Mesenchymal stem cell (in vitro differentiated cells and primary cell): Measurements from ENCODE around the gene NID2.

Experiments
- DNase-seq: peaks from one replicate; pipeline ENCODE4 v3.0.0-alpha.2; 2013
- H2AFZ ChIP-seq: one replicate; pipeline ENCODE4 v1.6.1; 2013; ENCODE audit warnings: low read depth, mild to moderate bottlenecking, control low read depth, inconsistent platforms, low read length, moderate library complexity
- H2AK5ac ChIP-seq: 2 replicates; pipeline ENCODE4 v1.6.1; 2013; ENCODE audit warnings: low read length, moderate library complexity, mild to moderate bottlenecking, inconsistent platforms; ENCODE audit not compliant: severe bottlenecking
- H2BK120ac ChIP-seq: one replicate; pipeline ENCODE4 v1.6.1; 2013; ENCODE audit warnings: low read depth, mild to moderate bottlenecking, inconsistent platforms, low read length, moderate library complexity
- H2BK12ac ChIP-seq, 2 experiments: one replicate each; pipeline ENCODE4 v1.6.1; 2013; ENCODE audit warnings: inconsistent platforms in 2 of 2, low read length in 2 of 2, mild to moderate bottlenecking in 2 of 2, moderate library complexity in 2 of 2, control low read depth in 1 of 2
- H2BK15ac ChIP-seq: one replicate; pipeline ENCODE4 v1.6.1; 2013; ENCODE audit warnings: mild to moderate bottlenecking, low read depth, inconsistent platforms; ENCODE audit not compliant: poor library complexity, severe bottlenecking
- H2BK5ac ChIP-seq: 2 replicates; pipeline ENCODE4 v1.6.1; 2013; ENCODE audit warnings: low read depth, mild to moderate bottlenecking, low read length, control low read depth, inconsistent platforms; ENCODE audit not compliant: poor library complexity, severe bottlenecking
- H3K14ac ChIP-seq, 2 experiments: one replicate each; pipeline ENCODE4 v1.6.1; 2013; ENCODE audit warnings: inconsistent platforms in 2 of 2, low read length in 2 of 2, control low read depth in 1 of 2, mild to moderate bottlenecking in 1 of 2, moderate library complexity in 1 of 2
- H3K18ac ChIP-seq, 2 experiments: one replicate each; pipeline ENCODE4 v1.6.1; 2013; ENCODE audit warnings: inconsistent platforms in 2 of 2, low read length in 2 of 2, control low read depth in 1 of 2, low read depth in 1 of 2, mild to moderate bottlenecking in 1 of 2
- H3K23ac ChIP-seq, 2 experiments: one replicate each; pipeline ENCODE4 v1.6.1; 2013; ENCODE audit warnings: inconsistent platforms in 2 of 2, low read length in 2 of 2, mild to moderate bottlenecking in 2 of 2, moderate library complexity in 2 of 2, control low read depth in 1 of 2
- H3K27ac ChIP-seq: 2 replicates; pipeline ENCODE4 v1.5.1; 2013; ENCODE audit warnings: mild to moderate bottlenecking, moderate library complexity, low read length, control low read depth, inconsistent platforms; ENCODE audit not compliant: poor library complexity, severe bottlenecking
- H3K27me3 ChIP-seq, 2 experiments: 2 replicates each; pipeline versions ENCODE4 v1.6.1 to v1.7.0; 2013; ENCODE audit warnings: low read length in 2 of 2, mild to moderate bottlenecking in 2 of 2, moderate library complexity in 2 of 2, control low read depth in 1 of 2, inconsistent platforms in 1 of 2; ENCODE audit not compliant: control insufficient read depth in 1 of 2, insufficient read depth in 1 of 2
- H3K36me3 ChIP-seq, 2 experiments: 2 replicates each; pipeline versions ENCODE4 v1.6.1 to v1.7.0; 2013; ENCODE audit warnings: low read length in 2 of 2, control low read depth in 1 of 2, inconsistent platforms in 1 of 2, low read depth in 1 of 2, mild to moderate bottlenecking in 1 of 2; ENCODE audit not compliant: insufficient read depth in 2 of 2, control insufficient read depth in 1 of 2
- H3K4ac ChIP-seq, 2 experiments: one replicate each; pipeline ENCODE4 v1.6.1; 2013; ENCODE audit warnings: inconsistent platforms in 2 of 2, low read length in 2 of 2, mild to moderate bottlenecking in 2 of 2, moderate library complexity in 2 of 2, control low read depth in 1 of 2, low read depth in 1 of 2
- H3K4me1 ChIP-seq: 2 replicates; pipeline ENCODE4 v1.6.1; 2013; ENCODE audit warnings: low read depth, low read length, control low read depth; ENCODE audit not compliant: control insufficient read depth, insufficient read depth
- H3K4me2 ChIP-seq: 2 replicates; pipeline ENCODE4 v1.6.1; 2013; ENCODE audit warnings: low read length, mild to moderate bottlenecking, inconsistent platforms; ENCODE audit not compliant: poor library complexity, severe bottlenecking
- H3K4me3 ChIP-seq, 2 experiments: 2 replicates each; pipeline versions ENCODE4 v1.5.1 to v1.7.0; 2013; ENCODE audit warnings: low read length in 2 of 2, mild to moderate bottlenecking in 2 of 2, control low read depth in 1 of 2, low read depth in 1 of 2; ENCODE audit not compliant: insufficient read depth in 1 of 2
- H3K79me1 ChIP-seq: replicated peaks from 2 replicates; pipeline ENCODE4 v1.6.1; 2013; ENCODE audit warnings: mild to moderate bottlenecking, control low read depth, low read length, inconsistent platforms; ENCODE audit not compliant: poor library complexity, severe bottlenecking
- H3K9ac ChIP-seq: 2 replicates; pipeline ENCODE4 v1.7.0; 2013; ENCODE audit warnings: mild to moderate bottlenecking, low read length, moderate library complexity
- H3K9me3 ChIP-seq: 2 replicates; pipeline ENCODE4 v1.7.0; 2013; ENCODE audit warnings: mild to moderate bottlenecking, low read length; ENCODE audit not compliant: control insufficient read depth
- H4K8ac ChIP-seq: one replicate; pipeline ENCODE4 v1.6.1; 2013; ENCODE audit warnings: inconsistent platforms, mild to moderate bottlenecking, low read length, moderate library complexity
- H4K91ac ChIP-seq: one replicate; pipeline ENCODE4 v1.6.1; 2013; ENCODE audit warnings: mild to moderate bottlenecking, low read length, inconsistent platforms
- WGBS: methylation state at CpG from one replicate; pipeline ENCODE4 v1.1.7; 2013; ENCODE audit warnings: mixed read lengths; 5-methylcytosine and 5-hydroxymethylcytosine counted together

Gene NID2

DNA sequence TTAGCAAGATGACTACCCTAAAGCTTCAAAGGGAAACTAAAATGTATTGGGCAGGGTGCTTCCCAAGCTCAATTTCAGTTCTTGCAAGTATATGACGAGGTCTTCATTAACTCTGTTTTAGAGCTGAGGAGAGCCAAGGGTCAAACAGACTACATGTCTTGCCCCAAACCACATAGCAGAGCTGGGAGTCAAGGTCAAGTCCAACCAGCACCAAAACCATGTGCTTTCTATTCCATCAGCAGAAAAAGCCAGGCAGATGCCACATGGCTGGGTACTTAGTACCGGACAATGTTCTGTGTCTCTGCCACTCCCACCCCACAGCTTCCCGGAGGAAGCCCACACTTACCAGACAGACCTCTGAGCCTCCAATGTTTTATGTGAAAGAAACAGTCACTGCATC lies 17.6 kb downstream of the NID2 start:
- Histone ChIP-seq H3K23ac (no peak overlapping the region), H3K79me1 (no peaks in the 10 kb centered on the region), H3K18ac (no peak overlapping the region), H2AFZ (no peak overlapping the region), H4K91ac (no peak overlapping the region), H3K14ac (no peak overlapping the region), H3K27me3 (peaks cover 0 to 49% of the 10 kb centered on the region in 2 experiments), H2BK12ac (peak overlapping the region in 1 of 2 experiments; percentile 63), H3K4me2 (no peak overlapping the region), H3K9ac (peak overlapping the region; percentile 51), H3K4ac (peak overlapping the region in 1 of 2 experiments; percentile 73), H2BK5ac (no peak overlapping the region), H3K27ac (no peak overlapping the region), H3K4me1 (peaks cover 8% of the 10 kb centered on the region), H3K9me3 (no peaks in the 10 kb centered on the region), H2BK120ac (no peak overlapping the region), H3K4me3 (peak overlapping the region in 1 of 2 experiments; percentile 40), H2AK5ac (no peak overlapping the region), H2BK15ac (peak overlapping the region; percentile 44), H4K8ac (peak overlapping the region; percentile 19), H3K36me3 (peaks cover 0 to 12% of the 10 kb centered on the region in 2 experiments)
- peak; percentile 58 for DNase-seq
- WGBS: 63% methylated on average over 3 of the region's 3 CpGs

DNA sequence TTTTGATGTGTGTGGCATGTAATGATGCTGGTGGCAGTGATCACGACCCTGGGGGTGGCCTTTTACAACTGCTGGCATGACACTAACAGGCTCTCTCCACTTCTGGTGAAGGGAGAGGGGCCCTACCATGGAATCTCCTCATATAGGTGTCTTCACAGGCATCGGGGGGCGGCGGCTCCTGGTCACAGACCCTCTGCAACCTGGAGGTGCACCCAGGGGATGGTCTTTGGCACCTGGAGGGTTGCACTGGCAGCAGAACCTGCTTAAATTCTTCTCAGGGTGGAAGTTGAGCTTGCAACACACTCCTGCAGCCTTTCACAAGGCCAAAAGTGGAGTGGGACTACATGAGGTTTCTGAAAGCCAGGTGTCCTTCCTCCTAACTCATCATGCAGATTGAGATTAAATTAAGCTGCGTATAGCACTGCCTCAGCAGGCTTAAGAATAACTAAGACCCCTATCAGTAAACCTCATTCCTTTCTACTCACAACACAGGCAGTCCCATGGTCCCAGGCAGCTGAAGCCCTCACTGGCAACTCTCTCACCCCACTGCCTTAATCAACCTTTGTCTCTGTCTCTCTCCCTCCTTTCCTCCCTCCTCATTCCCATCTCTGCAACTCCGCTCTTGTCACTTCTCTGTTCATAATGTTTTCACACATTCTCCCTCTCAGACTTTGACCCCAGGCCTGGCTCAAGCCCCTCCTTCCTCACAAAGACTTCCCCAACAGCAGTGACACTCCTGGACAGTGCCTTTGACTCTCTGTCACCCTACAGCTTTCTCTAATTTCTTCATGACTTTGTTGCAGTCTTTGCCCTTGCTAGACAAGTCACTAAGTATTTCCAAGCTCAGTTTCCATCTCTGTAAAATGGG lies 18.9 kb downstream of the NID2 start:
- Histone ChIP-seq H2BK12ac (peak overlapping the region in 1 of 2 experiments; percentile 22), H2AFZ (no peak overlapping the region), H3K4me2 (no peak overlapping the region), H3K36me3 (peaks cover 0 to 12% of the 10 kb centered on the region in 2 experiments), H3K4me1 (peaks cover 8% of the 10 kb centered on the region), H3K9ac (no peak overlapping the region), H3K4ac (no peak overlapping the region), H4K91ac (no peak overlapping the region), H3K18ac (no peak overlapping the region), H3K9me3 (no peaks in the 10 kb centered on the region), H2BK15ac (no peak overlapping the region), H3K14ac (no peak overlapping the region), H3K23ac (no peak overlapping the region), H3K27me3 (peaks cover 0 to 49% of the 10 kb centered on the region in 2 experiments), H2BK5ac (no peak overlapping the region), H3K27ac (no peak overlapping the region), H3K79me1 (no peaks in the 10 kb centered on the region), H2AK5ac (no peak overlapping the region), H4K8ac (no peak overlapping the region), H2BK120ac (peak overlapping the region; percentile 42), H3K4me3 (no peak overlapping the region)
- DNase-seq: no peak
- 87% methylated on average over 6 of the region's 6 CpGs for WGBS

DNA sequence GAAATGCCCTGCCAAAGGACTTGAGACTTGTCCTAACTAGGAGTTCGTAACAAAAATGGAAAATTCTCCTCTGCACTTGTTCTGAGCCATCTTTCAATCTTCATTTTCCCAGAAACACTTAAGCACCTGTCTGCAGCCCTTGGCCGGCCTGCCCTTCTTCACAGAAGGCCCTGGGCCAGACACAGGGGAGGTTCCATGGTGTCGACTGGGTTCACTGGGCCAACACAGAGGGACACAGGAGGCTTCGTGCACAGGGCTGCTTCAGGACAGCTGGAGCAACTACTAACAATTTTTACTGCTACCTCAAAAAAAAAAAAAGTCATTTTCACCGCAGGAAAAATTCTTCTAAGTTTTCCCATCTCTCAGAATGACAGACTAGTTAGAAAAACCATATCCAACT lies 19.6 kb downstream of the NID2 start:
- Histone ChIP-seq H3K27me3 (peaks cover 0 to 47% of the 10 kb centered on the region in 2 experiments), H2AFZ (no peak overlapping the region), H3K4me2 (no peak overlapping the region), H2AK5ac (no peak overlapping the region), H3K4ac (no peak overlapping the region), H4K8ac (no peak overlapping the region), H3K14ac (no peak overlapping the region), H3K18ac (no peak overlapping the region), H3K4me3 (no peak overlapping the region), H3K79me1 (no peaks in the 10 kb centered on the region), H3K9ac (no peak overlapping the region), H3K27ac (no peak overlapping the region), H3K36me3 (peaks cover 0 to 12% of the 10 kb centered on the region in 2 experiments), H2BK5ac (no peak overlapping the region), H2BK15ac (no peak overlapping the region), H3K23ac (no peak overlapping the region), H2BK12ac (no peak overlapping the region), H3K9me3 (no peaks in the 10 kb centered on the region), H3K4me1 (peaks cover 8% of the 10 kb centered on the region), H2BK120ac (no peak overlapping the region), H4K91ac (no peak overlapping the region)
- no peak for DNase-seq
- WGBS: 94% methylated on average over 5 of the region's 5 CpGs

DNA sequence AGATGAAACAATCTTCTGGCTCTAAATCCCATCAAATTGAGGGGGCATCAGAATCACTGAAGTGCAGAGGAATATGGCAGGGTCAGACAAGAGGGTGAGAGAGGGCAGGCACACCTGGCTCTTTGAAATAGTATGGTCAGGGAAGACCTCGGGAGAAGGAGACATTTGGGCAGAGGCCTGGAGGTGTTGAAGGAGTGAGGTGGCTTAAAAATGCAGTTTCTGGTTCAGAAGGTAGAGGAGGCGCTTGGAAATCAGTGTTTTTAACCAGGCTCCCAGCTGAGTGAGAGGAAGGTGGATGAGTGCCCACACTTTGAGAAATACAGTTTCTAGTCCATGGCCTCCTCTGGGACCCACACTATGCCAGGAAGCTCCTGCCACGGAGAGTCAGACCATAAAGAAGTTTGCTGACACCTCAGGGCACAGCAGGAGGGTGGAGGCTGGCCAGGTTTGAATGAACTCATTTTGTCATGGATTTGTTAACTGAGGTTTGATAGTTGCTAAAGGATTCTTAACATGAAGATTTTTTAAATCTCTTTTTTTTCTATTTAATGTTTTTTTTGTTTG lies 20.1 kb downstream of the NID2 start:
- no peak overlapping the region for H2BK12ac ChIP-seq
- H3K9ac ChIP-seq: peak overlapping the region; percentile 53
- WGBS: 78% methylated on average over 3 of the region's 3 CpGs
- H3K4me1 ChIP-seq: peaks cover 10% of the 10 kb centered on the region
- H3K4me2 ChIP-seq: no peak overlapping the region
- H3K36me3 ChIP-seq: peaks cover 0 to 8% of the 10 kb centered on the region in 2 experiments
- H3K23ac ChIP-seq: no peak overlapping the region
- H2AK5ac ChIP-seq: no peak overlapping the region
- no peak overlapping the region for H3K27ac ChIP-seq
- no peak overlapping the region for H2BK15ac ChIP-seq
- H3K18ac ChIP-seq: no peak overlapping the region
- H3K4ac ChIP-seq: no peak overlapping the region
- no peak for DNase-seq
- no peaks in the 10 kb centered on the region for H3K9me3 ChIP-seq
- H4K8ac ChIP-seq: no peak overlapping the region
- H3K14ac ChIP-seq: no peak overlapping the region
- H3K27me3 ChIP-seq: peaks cover 0 to 41% of the 10 kb centered on the region in 2 experiments
- no peak overlapping the region for H4K91ac ChIP-seq
- no peak overlapping the region for H2BK5ac ChIP-seq
- H2AFZ ChIP-seq: no peak overlapping the region
- H3K4me3 ChIP-seq: no peak overlapping the region
- H3K79me1 ChIP-seq: no peaks in the 10 kb centered on the region
- no peak overlapping the region for H2BK120ac ChIP-seq
